ENCODE data around the gene NEDD4L. TPM values are rescaled to one million over a fixed set of nuclear protein-coding genes. Genes with fewer than 3 reads are reported as not detected.
A peak's percentile ranks its signal among the peaks of the same experiment; 100 is the strongest.

Gene NEDD4L
- total and polyA plus RNA-seq, 9 donors, result 24.8 to 43.1 (median 34.0) TPM

GRCh38 chr18:58288921-58289797 is 245.1 kb downstream of the NEDD4L start:
- WGBS (ENCODE audit: insufficient coverage), result 100% methylated on average over 1 of the region's 10 CpGs
- no peak overlapping the region for H3K27ac ChIP-seq (ENCODE audit: low read length)
- H3K9me3 ChIP-seq (replicated peaks; ENCODE audit: control insufficient read depth, low read depth, low read length), result no peaks in the 10 kb centered on the region
- H3K36me3 ChIP-seq (ENCODE audit: control insufficient read depth, insufficient read depth, low read length), result no peaks in the 10 kb centered on the region
- no peak overlapping the region for H3K4me3 ChIP-seq (ENCODE audit: low read length)
- H3K4me1 ChIP-seq (ENCODE audit: control insufficient read depth, insufficient read depth, low read length), result peaks cover 26% of the 10 kb centered on the region
- no peak for DNase-seq
- no peaks in the 10 kb centered on the region for H3K27me3 ChIP-seq (ENCODE audit: control insufficient read depth, insufficient read depth, low read length)

- H3K4me3 ChIP-seq (ENCODE audit: low read length), result no peak overlapping the region
- peak overlapping the region; percentile 44 for H3K27ac ChIP-seq (ENCODE audit: low read length)
- H3K4me1 ChIP-seq (ENCODE audit: control insufficient read depth, insufficient read depth, low read length), result peaks cover 21% of the 10 kb centered on the region
- DNase-seq, result no peak
- no peaks in the 10 kb centered on the region for H3K9me3 ChIP-seq (replicated peaks; ENCODE audit: control insufficient read depth, low read depth, low read length)
- no peaks in the 10 kb centered on the region for H3K36me3 ChIP-seq (ENCODE audit: control insufficient read depth, insufficient read depth, low read length)
- 83% methylated on average over 1 of the region's 5 CpGs for WGBS (ENCODE audit: insufficient coverage)
- no peaks in the 10 kb centered on the region for H3K27me3 ChIP-seq (ENCODE audit: control insufficient read depth, insufficient read depth, low read length)
Measured at GRCh38 chr18:58290116-58290695, 246.2 kb downstream of the NEDD4L start.

GRCh38 chr18:58291131-58291530 is 247.1 kb downstream of the NEDD4L start:
- Histone ChIP-seq H3K4me1 (ENCODE audit: control insufficient read depth, insufficient read depth, low read length) (peaks cover 21% of the 10 kb centered on the region), H3K4me3 (ENCODE audit: low read length) (no peak overlapping the region), H3K9me3 (replicated peaks; ENCODE audit: control insufficient read depth, low read depth, low read length) (no peaks in the 10 kb centered on the region), H3K27me3 (ENCODE audit: control insufficient read depth, insufficient read depth, low read length) (no peaks in the 10 kb centered on the region), H3K36me3 (ENCODE audit: control insufficient read depth, insufficient read depth, low read length) (no peaks in the 10 kb centered on the region), H3K27ac (ENCODE audit: low read length) (no peak overlapping the region)
- 95% methylated on average over 3 of the region's 5 CpGs for WGBS (ENCODE audit: insufficient coverage)
- DNase-seq, result no peak

- H3K27me3 ChIP-seq (ENCODE audit: control insufficient read depth, insufficient read depth, low read length), result no peaks in the 10 kb centered on the region
- H3K9me3 ChIP-seq (replicated peaks; ENCODE audit: control insufficient read depth, low read depth, low read length), result no peaks in the 10 kb centered on the region
- no peak overlapping the region for H3K27ac ChIP-seq (ENCODE audit: low read length)
- no peak overlapping the region for H3K4me3 ChIP-seq (ENCODE audit: low read length)
- DNase-seq, result no peak
- WGBS (ENCODE audit: insufficient coverage), result no CpG with 5 or more reads among the region's 2 CpGs
- H3K36me3 ChIP-seq (ENCODE audit: control insufficient read depth, insufficient read depth, low read length), result no peaks in the 10 kb centered on the region
- peaks cover 25% of the 10 kb centered on the region for H3K4me1 ChIP-seq (ENCODE audit: control insufficient read depth, insufficient read depth, low read length)
Measured at GRCh38 chr18:58292638-58293037, 248.6 kb downstream of the NEDD4L start.

- H3K4me1 ChIP-seq (ENCODE audit: control insufficient read depth, insufficient read depth, low read length), result peaks cover 11% of the 10 kb centered on the region
- 60% methylated on average over 1 of the region's 4 CpGs for WGBS (ENCODE audit: insufficient coverage)
Measured at GRCh38 chr18:58297198-58297597, 253.2 kb downstream of the NEDD4L start.

GRCh38 chr18:58298251-58299134 is 254.5 kb downstream of the NEDD4L start:
- no peak overlapping the region for H3K27ac ChIP-seq (ENCODE audit: low read length)
- peaks cover 12% of the 10 kb centered on the region for H3K4me1 ChIP-seq (ENCODE audit: control insufficient read depth, insufficient read depth, low read length)
- H3K9me3 ChIP-seq (replicated peaks; ENCODE audit: control insufficient read depth, low read depth, low read length), result no peaks in the 10 kb centered on the region
- DNase-seq, result no peak
- no peak overlapping the region for H3K4me3 ChIP-seq (ENCODE audit: low read length)
- no peaks in the 10 kb centered on the region for H3K27me3 ChIP-seq (ENCODE audit: control insufficient read depth, insufficient read depth, low read length)
- WGBS (ENCODE audit: insufficient coverage), result no CpG with 5 or more reads among the region's 5 CpGs
- H3K36me3 ChIP-seq (ENCODE audit: control insufficient read depth, insufficient read depth, low read length), result no peaks in the 10 kb centered on the region

More at GRCh38 chr18:58297198-58297597, 253.2 kb downstream of the NEDD4L start:
- no peak for DNase-seq
- H3K36me3 ChIP-seq (ENCODE audit: control insufficient read depth, insufficient read depth, low read length), result no peaks in the 10 kb centered on the region
- no peak overlapping the region for H3K27ac ChIP-seq (ENCODE audit: low read length)
- no peak overlapping the region for H3K4me3 ChIP-seq (ENCODE audit: low read length)
- H3K27me3 ChIP-seq (ENCODE audit: control insufficient read depth, insufficient read depth, low read length), result no peaks in the 10 kb centered on the region
- H3K9me3 ChIP-seq (replicated peaks; ENCODE audit: control insufficient read depth, low read depth, low read length), result no peaks in the 10 kb centered on the region

GRCh38 chr18:58299135-58299473 is 255.1 kb downstream of the NEDD4L start:
- no peak for DNase-seq
- no CpG with 5 or more reads among the region's 4 CpGs for WGBS (ENCODE audit: insufficient coverage)
- H3K4me3 ChIP-seq (ENCODE audit: low read length), result no peak overlapping the region
- H3K36me3 ChIP-seq (ENCODE audit: control insufficient read depth, insufficient read depth, low read length), result no peaks in the 10 kb centered on the region
- H3K27ac ChIP-seq (ENCODE audit: low read length), result no peak overlapping the region
- no peaks in the 10 kb centered on the region for H3K9me3 ChIP-seq (replicated peaks; ENCODE audit: control insufficient read depth, low read depth, low read length)
- peaks cover 12% of the 10 kb centered on the region for H3K4me1 ChIP-seq (ENCODE audit: control insufficient read depth, insufficient read depth, low read length)
- no peaks in the 10 kb centered on the region for H3K27me3 ChIP-seq (ENCODE audit: control insufficient read depth, insufficient read depth, low read length)

GRCh38 chr18:58299936-58300335 is 255.9 kb downstream of the NEDD4L start:
- H3K27me3 ChIP-seq (ENCODE audit: control insufficient read depth, insufficient read depth, low read length), result no peaks in the 10 kb centered on the region
- peaks cover 14% of the 10 kb centered on the region for H3K4me1 ChIP-seq (ENCODE audit: control insufficient read depth, insufficient read depth, low read length)
- 40% methylated on average over 1 of the region's 1 CpG for WGBS (ENCODE audit: insufficient coverage)
- no peak overlapping the region for H3K4me3 ChIP-seq (ENCODE audit: low read length)
- H3K27ac ChIP-seq (ENCODE audit: low read length), result no peak overlapping the region
- no peaks in the 10 kb centered on the region for H3K36me3 ChIP-seq (ENCODE audit: control insufficient read depth, insufficient read depth, low read length)
- H3K9me3 ChIP-seq (replicated peaks; ENCODE audit: control insufficient read depth, low read depth, low read length), result no peaks in the 10 kb centered on the region
- no peak for DNase-seq

GRCh38 chr18:58300867-58301266 is 256.8 kb downstream of the NEDD4L start:
- Histone ChIP-seq H3K9me3 (replicated peaks; ENCODE audit: control insufficient read depth, low read depth, low read length) (peaks cover 7% of the 10 kb centered on the region), H3K4me1 (ENCODE audit: control insufficient read depth, insufficient read depth, low read length) (peaks cover 14% of the 10 kb centered on the region), H3K36me3 (ENCODE audit: control insufficient read depth, insufficient read depth, low read length) (no peaks in the 10 kb centered on the region), H3K27me3 (ENCODE audit: control insufficient read depth, insufficient read depth, low read length) (no peaks in the 10 kb centered on the region), H3K27ac (ENCODE audit: low read length) (no peak overlapping the region), H3K4me3 (ENCODE audit: low read length) (no peak overlapping the region)
- no peak for DNase-seq
- no CpG with 5 or more reads among the region's 4 CpGs for WGBS (ENCODE audit: insufficient coverage)

GRCh38 chr18:58302811-58303210 is 258.8 kb downstream of the NEDD4L start:
- peaks cover 9% of the 10 kb centered on the region for H3K9me3 ChIP-seq (replicated peaks; ENCODE audit: control insufficient read depth, low read depth, low read length)
- WGBS (ENCODE audit: insufficient coverage), result 100% methylated on average over 1 of the region's 5 CpGs
- H3K27ac ChIP-seq (ENCODE audit: low read length), result no peak overlapping the region
- H3K4me1 ChIP-seq (ENCODE audit: control insufficient read depth, insufficient read depth, low read length), result peaks cover 8% of the 10 kb centered on the region
- no peaks in the 10 kb centered on the region for H3K36me3 ChIP-seq (ENCODE audit: control insufficient read depth, insufficient read depth, low read length)
- no peaks in the 10 kb centered on the region for H3K27me3 ChIP-seq (ENCODE audit: control insufficient read depth, insufficient read depth, low read length)
- DNase-seq, result no peak
- H3K4me3 ChIP-seq (ENCODE audit: low read length), result no peak overlapping the region
